Duodenal mucosa (tissue), 2 donors: ENCODE data around the gene GPBP1.
"Not testable (repeated sequence)": the region's sequence is repeated elsewhere in the genome, so short reads cannot be mapped to it uniquely, and the experiment has no call there.

Experiments used
- H3K27ac ChIP-seq: one replicate; pipeline ENCODE4 v1.7.0; 2013; ENCODE audit warnings: low read depth, low read length
- H3K27me3 ChIP-seq, 2 donors: one replicate each; pipeline ENCODE4 v1.7.0; 2013; ENCODE audit warnings: low read length in 2 of 2, control low read depth in 1 of 2; ENCODE audit not compliant: insufficient read depth in 2 of 2, control insufficient read depth in 1 of 2
- H3K36me3 ChIP-seq, 2 donors: one replicate each; pipeline ENCODE4 v1.7.0; 2013; ENCODE audit warnings: low read length in 2 of 2, control low read depth in 1 of 2; ENCODE audit not compliant: insufficient read depth in 2 of 2, control insufficient read depth in 1 of 2
- H3K4me1 ChIP-seq, 2 donors: one replicate each; pipeline ENCODE4 v1.7.0; 2013; ENCODE audit warnings: low read length in 2 of 2, control low read depth in 1 of 2; ENCODE audit not compliant: insufficient read depth in 2 of 2, control insufficient read depth in 1 of 2
- H3K4me3 ChIP-seq, 2 donors: one replicate each; pipeline ENCODE4 v1.7.0; 2013; ENCODE audit warnings: low read length in 2 of 2, low read depth in 1 of 2
- H3K9ac ChIP-seq, 2 donors: one replicate each; pipeline ENCODE4 v1.7.0; 2013; ENCODE audit warnings: low read length in 2 of 2, low read depth in 1 of 2
- H3K9me3 ChIP-seq, 2 donors: one replicate each; pipeline ENCODE4 v1.7.0; 2013; ENCODE audit warnings: low read length in 2 of 2, control low read depth in 1 of 2; ENCODE audit not compliant: control insufficient read depth in 1 of 2

The GPBP1 gene

DNA sequence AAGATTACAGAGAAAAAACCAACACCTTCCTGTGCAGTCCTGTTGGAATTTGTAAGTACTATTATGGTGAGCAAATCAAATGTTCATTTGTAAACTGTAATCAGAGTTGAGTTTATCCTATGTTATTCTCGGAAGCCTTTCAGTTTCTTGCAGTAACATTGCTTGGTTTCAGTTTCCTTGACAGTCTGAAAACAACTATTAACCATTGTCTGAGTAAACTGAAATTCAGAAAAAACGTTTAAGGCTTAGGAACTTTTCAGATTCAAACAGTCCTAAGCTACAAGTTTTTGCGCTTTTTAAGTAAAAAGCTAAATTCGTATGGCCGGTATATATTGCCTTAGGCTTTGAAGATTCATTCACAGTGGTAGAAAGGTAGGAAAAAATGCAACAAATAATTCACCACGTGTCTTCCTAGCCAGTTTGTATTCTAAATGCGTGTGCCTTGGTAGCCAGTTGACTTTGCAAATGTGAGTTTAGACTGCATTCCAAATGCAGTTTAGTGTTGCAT is 2.5 kb downstream of the GPBP1 start:
- H3K9ac ChIP-seq = peak overlapping the region; percentile 99 to 100
- H3K4me3 ChIP-seq = peak overlapping the region; percentile 73 to 76
- H3K4me1 ChIP-seq = peaks cover 21 to 34% of the 10 kb centered on the region in 2 donors
- H3K36me3 ChIP-seq = no peaks in the 10 kb centered on the region
- H3K9me3 ChIP-seq = no peaks in the 10 kb centered on the region
- H3K27me3 ChIP-seq = no peaks in the 10 kb centered on the region
- H3K27ac ChIP-seq = peak overlapping the region; percentile 17

- peaks cover 13 to 30% of the 10 kb centered on the region in 2 donors for H3K4me1 ChIP-seq
- H3K27me3 ChIP-seq = no peaks in the 10 kb centered on the region
- H3K4me3 ChIP-seq = peak overlapping the region; percentile 73 to 76
- H3K27ac ChIP-seq = no peak overlapping the region
- H3K36me3 ChIP-seq = no peaks in the 10 kb centered on the region
- H3K9me3 ChIP-seq = no peaks in the 10 kb centered on the region
- peak overlapping the region in 1 of 2 donors; percentile 28 for H3K9ac ChIP-seq
These were observed 3.8 kb downstream of the GPBP1 start for GRCh38 chr5:57177479-57178156.

GRCh38 chr5:57178238-57178637 is 4.4 kb downstream of the GPBP1 start:
- H3K27ac ChIP-seq, H3K36me3 ChIP-seq, H3K9me3 ChIP-seq, H3K27me3 ChIP-seq: not testable (repeated sequence)
- peaks cover 11 to 30% of the 10 kb centered on the region in 2 donors for H3K4me1 ChIP-seq
- H3K4me3 ChIP-seq = peak overlapping the region; percentile 73 to 76
- H3K9ac ChIP-seq = peak overlapping the region; percentile 28 to 44

GRCh38 chr5:57179262-57180200 is 5.7 kb downstream of the GPBP1 start:
- Histone ChIP-seq H3K9ac (peak overlapping the region; percentile 2 to 44), H3K4me3 (peak overlapping the region; percentile 73 to 76), H3K4me1 (peaks cover 11 to 34% of the 10 kb centered on the region in 2 donors), H3K36me3 (peaks cover 5 to 9% of the 10 kb centered on the region in 2 donors), H3K27me3 (no peaks in the 10 kb centered on the region), H3K9me3 (no peaks in the 10 kb centered on the region), H3K27ac (no peak overlapping the region)

- Histone ChIP-seq H3K4me3 (no peak overlapping the region), H3K36me3 (peaks cover 6 to 12% of the 10 kb centered on the region in 2 donors), H3K27ac (no peak overlapping the region), H3K9me3 (no peaks in the 10 kb centered on the region), H3K4me1 (peaks cover 11 to 46% of the 10 kb centered on the region in 2 donors), H3K27me3 (no peaks in the 10 kb centered on the region), H3K9ac (no peak overlapping the region)
These were observed 7.3 kb downstream of the GPBP1 start for GRCh38 chr5:57181154-57181553.

GRCh38 chr5:57184322-57184721 is 10.5 kb downstream of the GPBP1 start:
- H3K4me3 ChIP-seq = no peak overlapping the region
- H3K4me1 ChIP-seq = peaks cover 24 to 41% of the 10 kb centered on the region in 2 donors
- H3K36me3 ChIP-seq = peaks cover 6 to 12% of the 10 kb centered on the region in 2 donors

GRCh38 chr5:57185313-57185712 is 11.5 kb downstream of the GPBP1 start:
- peaks cover 6 to 12% of the 10 kb centered on the region in 2 donors for H3K36me3 ChIP-seq
- H3K4me1 ChIP-seq = peaks cover 17 to 31% of the 10 kb centered on the region in 2 donors
- no peak overlapping the region for H3K27ac ChIP-seq
- no peaks in the 10 kb centered on the region for H3K9me3 ChIP-seq
- H3K27me3 ChIP-seq = no peaks in the 10 kb centered on the region
- no peak overlapping the region for H3K4me3 ChIP-seq
- no peak overlapping the region for H3K9ac ChIP-seq

More at GRCh38 chr5:57184322-57184721, 10.5 kb downstream of the GPBP1 start:
- Histone ChIP-seq H3K27ac (no peak overlapping the region), H3K9me3 (no peaks in the 10 kb centered on the region), H3K27me3 (no peaks in the 10 kb centered on the region), H3K9ac (no peak overlapping the region)

GRCh38 chr5:57186194-57186593 is 12.3 kb downstream of the GPBP1 start:
- Histone ChIP-seq H3K9ac (no peak overlapping the region), H3K27me3 (no peaks in the 10 kb centered on the region), H3K36me3 (peaks cover 6 to 12% of the 10 kb centered on the region in 2 donors), H3K4me3 (no peak overlapping the region), H3K9me3 (no peaks in the 10 kb centered on the region), H3K27ac (no peak overlapping the region), H3K4me1 (peaks cover 13 to 31% of the 10 kb centered on the region in 2 donors)

GRCh38 chr5:57187977-57188376 is 14.1 kb downstream of the GPBP1 start:
- H3K4me1 ChIP-seq = peaks cover 13 to 28% of the 10 kb centered on the region in 2 donors
- not testable (repeated sequence) for H3K9me3 ChIP-seq, H3K4me3 ChIP-seq, H3K9ac ChIP-seq, H3K27ac ChIP-seq, H3K27me3 ChIP-seq
- H3K36me3 ChIP-seq = peaks cover 6 to 14% of the 10 kb centered on the region in 2 donors

DNA sequence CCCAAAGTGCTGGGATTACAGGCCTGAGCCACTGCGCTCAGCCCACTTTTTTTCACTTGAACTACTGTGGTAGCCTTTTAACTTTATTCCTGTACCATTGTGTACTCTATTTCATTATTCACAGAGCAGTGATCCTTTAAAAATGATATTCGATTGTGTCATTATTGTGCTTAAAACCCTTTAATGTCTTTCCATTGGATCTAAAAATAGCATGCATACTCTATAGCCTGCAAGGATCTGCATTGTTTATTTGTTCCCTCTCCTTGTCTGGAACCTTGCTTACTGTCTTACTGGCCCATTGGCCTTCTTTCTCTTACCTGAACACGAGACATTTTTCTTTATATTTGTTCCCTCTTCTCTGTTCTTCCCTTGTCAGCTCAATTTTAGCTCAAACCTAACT is 15.7 kb downstream of the GPBP1 start:
- Histone ChIP-seq H3K4me1 (peaks cover 13 to 24% of the 10 kb centered on the region in 2 donors), H3K9me3 (no peaks in the 10 kb centered on the region), H3K27me3 (no peaks in the 10 kb centered on the region), H3K9ac (no peak overlapping the region), H3K4me3 (no peak overlapping the region), H3K27ac (no peak overlapping the region), H3K36me3 (peaks cover 2 to 8% of the 10 kb centered on the region in 2 donors)
